Keratinocyte (primary cell): ENCODE data around the gene PDE6A.

ENCODE experiments used
- CTCF ChIP-seq, 3 experiments: IDR thresholded peaks in 1 of 3; conservative IDR thresholded peaks in 1 of 3; optimal IDR thresholded peaks in 1 of 3; 2 replicates in 2 of 3; 3 replicates in 1 of 3; pipeline versions ENCODE3 to v1.5.1; 2011; ENCODE audit warnings: low read length in 3 of 3, mild to moderate bottlenecking in 3 of 3, moderate library complexity in 2 of 3, control low read depth in 1 of 3, inconsistent platforms in 1 of 3; ENCODE audit not compliant: insufficient read depth in 2 of 3; ENCODE audit errors: extremely low read depth in 1 of 3
- EZH2 ChIP-seq: IDR thresholded peaks from one replicate; pipeline ENCODE4 v1.6.1; 2012; ENCODE audit warnings: inconsistent platforms, mild to moderate bottlenecking, low read length, moderate library complexity

- TF ChIP-seq CTCF (optimal IDR thresholded peaks at IDR 0.05 in 1 of 3, IDR thresholded peaks at IDR 0.05 in 1 of 3, conservative IDR thresholded peaks at IDR 0.05 in 1 of 3; ENCODE audit: extremely low read depth in 1 of 3, insufficient read depth in 2 of 3, low read length in 3 of 3) (no peak), EZH2 (no peak)
Measured at GRCh38 chr5:149823375-149823774, 121.2 kb downstream of the PDE6A start.
